ENCODE results near the gene UNC5B. TPM values are rescaled to one million over a fixed set of nuclear protein-coding genes. Genes with fewer than 3 reads are reported as not detected.

The UNC5B gene
- total and polyA plus RNA-seq, 2 donors from 2014 or later = 5.5 to 22.6 TPM

GRCh38 chr10:71229726-71230655 lies 17.6 kb downstream of the UNC5B start:
- H3K36me3 ChIP-seq (ENCODE audit: control insufficient read depth in 2 of 3, insufficient read depth in 3 of 3, low read length in 3 of 3) = no peaks in the 10 kb centered on the region
- H3K27ac ChIP-seq (ENCODE audit: low read depth in 2 of 2, low read length in 2 of 2) = no peak overlapping the region
- FAIRE-seq (no peak), DNase-seq (peak in 1 of 5 donors; percentile 54)
- no peaks in the 10 kb centered on the region for H3K27me3 ChIP-seq (ENCODE audit: control insufficient read depth, insufficient read depth, low read length)
- no peak overlapping the region for H3K4me3 ChIP-seq (ENCODE audit: low read length in 3 of 3)
- H3K4me1 ChIP-seq (ENCODE audit: control insufficient read depth in 2 of 3, insufficient read depth in 2 of 3, low read depth in 1 of 3, low read length in 3 of 3) = peaks cover 13 to 34% (median 20%) of the 10 kb centered on the region in 3 donors
- intact Hi-C loops (cut with DNase I) = no loop called here
- no peak for TF ChIP-seq CTCF (IDR thresholded peaks at IDR 0.05; ENCODE audit: borderline replicate concordance, extremely low read depth, insufficient read depth)
- no peak overlapping the region for H3K9ac ChIP-seq (ENCODE audit: low read length in 3 of 3)
- no peaks in the 10 kb centered on the region for H3K9me3 ChIP-seq (ENCODE audit: control insufficient read depth in 2 of 3, insufficient read depth in 1 of 3, low read length in 3 of 3)

- intact Hi-C loops (cut with DNase I) = no loop called here
- H3K27ac ChIP-seq (ENCODE audit: low read depth in 2 of 2, low read length in 2 of 2) = no peak overlapping the region
- H3K9ac ChIP-seq (ENCODE audit: low read length in 3 of 3) = no peak overlapping the region
- DNase-seq (peak in 1 of 5 donors; percentile 22), FAIRE-seq (no peak)
- no peaks in the 10 kb centered on the region for H3K9me3 ChIP-seq (ENCODE audit: control insufficient read depth in 2 of 3, insufficient read depth in 1 of 3, low read length in 3 of 3)
- H3K4me1 ChIP-seq (ENCODE audit: control insufficient read depth in 2 of 3, insufficient read depth in 2 of 3, low read depth in 1 of 3, low read length in 3 of 3) = peaks cover 13 to 35% (median 20%) of the 10 kb centered on the region in 3 donors
- H3K4me3 ChIP-seq (ENCODE audit: low read length in 3 of 3) = no peak overlapping the region
- TF ChIP-seq CTCF (IDR thresholded peaks at IDR 0.05; ENCODE audit: borderline replicate concordance, extremely low read depth, insufficient read depth) = no peak
- no peaks in the 10 kb centered on the region for H3K27me3 ChIP-seq (ENCODE audit: control insufficient read depth, insufficient read depth, low read length)
- H3K36me3 ChIP-seq (ENCODE audit: control insufficient read depth in 2 of 3, insufficient read depth in 3 of 3, low read length in 3 of 3) = no peaks in the 10 kb centered on the region
Observed at GRCh38 chr10:71230656-71231025, 18.3 kb downstream of the UNC5B start.

GRCh38 chr10:71231206-71231605 lies 18.8 kb downstream of the UNC5B start:
- Histone ChIP-seq H3K4me1 (ENCODE audit: control insufficient read depth in 2 of 3, insufficient read depth in 2 of 3, low read depth in 1 of 3, low read length in 3 of 3) (peaks cover 17 to 40% (median 20%) of the 10 kb centered on the region in 3 donors), H3K36me3 (ENCODE audit: control insufficient read depth in 2 of 3, insufficient read depth in 3 of 3, low read length in 3 of 3) (no peaks in the 10 kb centered on the region), H3K4me3 (ENCODE audit: low read length in 3 of 3) (no peak overlapping the region), H3K27me3 (ENCODE audit: control insufficient read depth, insufficient read depth, low read length) (no peaks in the 10 kb centered on the region), H3K9me3 (ENCODE audit: control insufficient read depth in 2 of 3, insufficient read depth in 1 of 3, low read length in 3 of 3) (no peaks in the 10 kb centered on the region), H3K27ac (ENCODE audit: low read depth in 2 of 2, low read length in 2 of 2) (no peak overlapping the region), H3K9ac (ENCODE audit: low read length in 3 of 3) (no peak overlapping the region)
- peak in 1 of 5 donors; percentile 46 for DNase-seq
- TF ChIP-seq CTCF (IDR thresholded peaks at IDR 0.05; ENCODE audit: borderline replicate concordance, extremely low read depth, insufficient read depth) = no peak
- intact Hi-C loops (cut with DNase I) = no loop called here
- FAIRE-seq = no peak

Measured in kidney (tissue), 14 donors.